ENCODE results near the gene MRM2.

Gene MRM2

GRCh38 chr7:2260820-2261219, 18.8 kb upstream of the MRM2 start:
- Histone ChIP-seq H3K4me3 (no peak overlapping the region), H3K9me3 (ENCODE audit: low read depth, low read length) (no peaks in the 10 kb centered on the region), H3K36me3 (ENCODE audit: insufficient read depth, low read length) (no peaks in the 10 kb centered on the region), H3K9ac (ENCODE audit: insufficient read length) (no peak overlapping the region), H3K27ac (no peak overlapping the region)
- no peak for DNase-seq (ENCODE audit: low read depth, low spot score)
- TF ChIP-seq FOXP2 (optimal IDR thresholded peaks at IDR 0.05; ENCODE audit: control extremely low read depth, extremely low read length, insufficient read depth) (no peak), POLR2AphosphoS5 (IDR thresholded peaks at IDR 0.05; ENCODE audit: borderline replicate concordance, low read depth, low read length) (no peak), EZH2 (IDR thresholded peaks at IDR 0.05) (no peak)

GRCh38 chr7:2259480-2259879, 17.5 kb upstream of the MRM2 start:
- Histone ChIP-seq H3K9me3 (ENCODE audit: low read depth, low read length) (no peaks in the 10 kb centered on the region), H3K9ac (ENCODE audit: insufficient read length) (no peak overlapping the region), H3K4me3 (no peak overlapping the region), H3K27ac (no peak overlapping the region), H3K36me3 (ENCODE audit: insufficient read depth, low read length) (no peaks in the 10 kb centered on the region)
- no peak for DNase-seq (ENCODE audit: low read depth, low spot score)
- TF ChIP-seq POLR2AphosphoS5 (IDR thresholded peaks at IDR 0.05; ENCODE audit: borderline replicate concordance, low read depth, low read length): no peak
- no peak for TF ChIP-seq EZH2 (IDR thresholded peaks at IDR 0.05)
- TF ChIP-seq FOXP2 (optimal IDR thresholded peaks at IDR 0.05; ENCODE audit: control extremely low read depth, extremely low read length, insufficient read depth): no peak

GRCh38 chr7:2258661-2259365, 16.8 kb upstream of the MRM2 start:
- DNase-seq (ENCODE audit: low read depth, low spot score): no peak
- TF ChIP-seq FOXP2 (optimal IDR thresholded peaks at IDR 0.05; ENCODE audit: control extremely low read depth, extremely low read length, insufficient read depth) (no peak), EZH2 (IDR thresholded peaks at IDR 0.05) (no peak), POLR2AphosphoS5 (IDR thresholded peaks at IDR 0.05; ENCODE audit: borderline replicate concordance, low read depth, low read length) (no peak)
- H3K4me3 ChIP-seq: no peak overlapping the region
- H3K9me3 ChIP-seq (ENCODE audit: low read depth, low read length): no peaks in the 10 kb centered on the region
- no peaks in the 10 kb centered on the region for H3K36me3 ChIP-seq (ENCODE audit: insufficient read depth, low read length)
- H3K27ac ChIP-seq: no peak overlapping the region
- H3K9ac ChIP-seq (ENCODE audit: insufficient read length): no peak overlapping the region

- no peak for DNase-seq (ENCODE audit: low read depth, low spot score)
- no peak overlapping the region for H3K9ac ChIP-seq (ENCODE audit: insufficient read length)
- H3K4me3 ChIP-seq: no peak overlapping the region
- H3K36me3 ChIP-seq (ENCODE audit: insufficient read depth, low read length): no peaks in the 10 kb centered on the region
- TF ChIP-seq POLR2AphosphoS5 (IDR thresholded peaks at IDR 0.05; ENCODE audit: borderline replicate concordance, low read depth, low read length) (no peak), EZH2 (IDR thresholded peaks at IDR 0.05) (no peak)
- H3K27ac ChIP-seq: no peak overlapping the region
- H3K9me3 ChIP-seq (ENCODE audit: low read depth, low read length): no peaks in the 10 kb centered on the region
Observed at GRCh38 chr7:2257651-2258050, 15.6 kb upstream of the MRM2 start.

GRCh38 chr7:2257046-2257551, 15.1 kb upstream of the MRM2 start:
- H3K9me3 ChIP-seq (ENCODE audit: low read depth, low read length): no peaks in the 10 kb centered on the region
- no peak overlapping the region for H3K9ac ChIP-seq (ENCODE audit: insufficient read length)
- no peaks in the 10 kb centered on the region for H3K36me3 ChIP-seq (ENCODE audit: insufficient read depth, low read length)
- H3K4me3 ChIP-seq: no peak overlapping the region
- no peak for DNase-seq (ENCODE audit: low read depth, low spot score)
- no peak overlapping the region for H3K27ac ChIP-seq
- TF ChIP-seq EZH2 (IDR thresholded peaks at IDR 0.05) (no peak), POLR2AphosphoS5 (IDR thresholded peaks at IDR 0.05; ENCODE audit: borderline replicate concordance, low read depth, low read length) (no peak), FOXP2 (optimal IDR thresholded peaks at IDR 0.05; ENCODE audit: control extremely low read depth, extremely low read length, insufficient read depth) (no peak)

- Histone ChIP-seq H3K4me3 (no peak overlapping the region), H3K9me3 (ENCODE audit: low read depth, low read length) (no peaks in the 10 kb centered on the region), H3K27ac (no peak overlapping the region), H3K36me3 (ENCODE audit: insufficient read depth, low read length) (peaks cover 1% of the 10 kb centered on the region; the same call in 1 of the 2 replicates), H3K9ac (ENCODE audit: insufficient read length) (no peak overlapping the region)
- no peak for TF ChIP-seq POLR2AphosphoS5 (IDR thresholded peaks at IDR 0.05; ENCODE audit: borderline replicate concordance, low read depth, low read length)
- TF ChIP-seq EZH2 (IDR thresholded peaks at IDR 0.05): no peak
- no peak for TF ChIP-seq FOXP2 (optimal IDR thresholded peaks at IDR 0.05; ENCODE audit: control extremely low read depth, extremely low read length, insufficient read depth)
- DNase-seq (ENCODE audit: low read depth, low spot score): no peak
Observed at GRCh38 chr7:2256306-2257045, 14.5 kb upstream of the MRM2 start.

- H3K9ac ChIP-seq (ENCODE audit: insufficient read length): no peak overlapping the region
- H3K36me3 ChIP-seq (ENCODE audit: insufficient read depth, low read length): peaks cover 3% of the 10 kb centered on the region; the same call in 1 of the 2 replicates
- no peak overlapping the region for H3K4me3 ChIP-seq
- H3K27ac ChIP-seq: no peak overlapping the region
- no peaks in the 10 kb centered on the region for H3K9me3 ChIP-seq (ENCODE audit: low read depth, low read length)
- TF ChIP-seq POLR2AphosphoS5 (IDR thresholded peaks at IDR 0.05; ENCODE audit: borderline replicate concordance, low read depth, low read length) (no peak), EZH2 (IDR thresholded peaks at IDR 0.05) (no peak), FOXP2 (optimal IDR thresholded peaks at IDR 0.05; ENCODE audit: control extremely low read depth, extremely low read length, insufficient read depth) (no peak)
- DNase-seq (ENCODE audit: low read depth, low spot score): no peak
Observed at GRCh38 chr7:2255145-2256139, 13.4 kb upstream of the MRM2 start.

Measured in SK-N-MC (cell line).